GM12878 (cell line): ENCODE data around the gene CREB5. TPM values are rescaled to one million over a fixed set of nuclear protein-coding genes. Genes with fewer than 3 reads are reported as not detected.

Experiments used
- ATAC-seq: fragments of 200-7000 bp; cut with Tn5 transposase; 3 replicates; pipeline ENCODE4 v1.9.1; 2020; ENCODE audit warnings: mild to moderate bottlenecking, moderate library complexity
- BruUV-seq: library from RNA; stranded (reverse); fragments of 400-500 nt; replicated peaks from 2 replicates; lab custom pipeline; 2021; lab: Mats Ljungman, UMichigan
- CTCF ChIA-PET: fragments of 300-600 bp; sonication (Branson Sonifier 250); formaldehyde crosslinking; extraction: SDS; loops from one replicate; lab custom pipeline; 2021; ENCODE audit warnings: inconsistent platforms; lab: Yijun Ruan, JAX
- POLR2A ChIA-PET: fragments of 350-600 bp; formaldehyde crosslinking; extraction: SDS; loops from one replicate; lab custom pipeline; 2021; ENCODE audit warnings: inconsistent platforms; lab: Charles Lee
- RAD21 ChIA-PET: fragments of 300-600 bp; sonication (Branson Sonifier 250); formaldehyde crosslinking; loops from one replicate; lab custom pipeline; 2023; ENCODE audit warnings: antibody characterized with exemption; ENCODE audit not compliant: unreplicated experiment; lab: Charles Lee
- SMC1A ChIA-PET: fragments of 300-600 bp; sonication (Branson Sonifier 250); formaldehyde crosslinking; loops from one replicate; lab custom pipeline; 2023; ENCODE audit not compliant: unreplicated experiment, uncharacterized antibody; lab: Charles Lee
- DNase-seq: peaks from one replicate; pipeline ENCODE4 v3.0.0-alpha.2; 2011; ENCODE audit warnings: low read depth, low spot score
- FAIRE-seq: peaks from 3 replicates; lab custom pipeline; 2011; peaks lifted over from hg19 to GRCh38; lab: Jason Lieb, UNC
- H2AFZ ChIP-seq: 2 replicates; pipeline ENCODE4 v1.6.0; 2011; ENCODE audit warnings: low read depth, low read length, control low read depth; ENCODE audit not compliant: control insufficient read depth
- H3K27ac ChIP-seq: 2 replicates; pipeline ENCODE4 v1.5.1; 2011; ENCODE audit warnings: control low read depth; ENCODE audit not compliant: control insufficient read depth, insufficient read depth
- H3K27me3 ChIP-seq, 2 experiments: replicated peaks in 1 of 2; 2 replicates each; pipeline versions ENCODE4 v1.6.0 to v1.6.1; 2011; ENCODE audit warnings: low read length in 1 of 2; ENCODE audit not compliant: control insufficient read depth in 2 of 2, insufficient read depth in 2 of 2
- H3K36me3 ChIP-seq, 2 experiments: 2 replicates each; pipeline ENCODE4 v1.5.1; 2011; ENCODE audit warnings: low read length in 1 of 2; ENCODE audit not compliant: control insufficient read depth in 2 of 2, insufficient read depth in 2 of 2
- H3K4me1 ChIP-seq: 2 replicates; pipeline ENCODE4 v1.6.1; 2011; ENCODE audit warnings: mild to moderate bottlenecking, low read length, moderate library complexity, mixed read lengths; ENCODE audit not compliant: control insufficient read depth, insufficient read depth
- H3K4me2 ChIP-seq: 2 replicates; pipeline ENCODE4 v1.6.0; 2011; ENCODE audit warnings: control low read depth; ENCODE audit not compliant: control insufficient read depth, insufficient read depth
- H3K4me3 ChIP-seq: fragments of 200-600 bp; sonication (generic); 2 replicates; pipeline ENCODE4 v1.5.1; 2016
- H3K79me2 ChIP-seq: 2 replicates; pipeline ENCODE4 v1.6.0; 2011; ENCODE audit warnings: low read length; ENCODE audit not compliant: control insufficient read depth, insufficient read depth
- H3K9ac ChIP-seq: 2 replicates; pipeline ENCODE4 v1.8.0; 2011; ENCODE audit warnings: low read length, control low read depth, mixed read lengths; ENCODE audit not compliant: control insufficient read depth, insufficient read depth
- H3K9me3 ChIP-seq: replicated peaks from 3 replicates; pipeline ENCODE4 v1.5.1; 2011; ENCODE audit warnings: mild to moderate bottlenecking, low read length; ENCODE audit not compliant: control insufficient read depth, insufficient read depth
- H4K20me1 ChIP-seq: 2 replicates; pipeline ENCODE4 v1.6.0; 2011; ENCODE audit not compliant: control insufficient read depth, insufficient read depth
- BCL3 ChIP-seq: IDR thresholded peaks from 2 replicates; pipeline ENCODE4 v1.6.1; 2011; ENCODE audit warnings: borderline replicate concordance, low read depth, mild to moderate bottlenecking, moderate library complexity, low read length; ENCODE audit not compliant: insufficient read depth, poor library complexity, severe bottlenecking
- E2F8 ChIP-seq: fragments of 450-650 bp; IDR thresholded peaks from 2 replicates; pipeline ENCODE4 v1.6.1; 2018; ENCODE audit warnings: mild to moderate bottlenecking, low read depth, moderate library complexity; ENCODE audit not compliant: partially characterized antibody
- EED ChIP-seq: sonication (generic); IDR thresholded peaks from 2 replicates; pipeline ENCODE4 v1.6.1; 2016; ENCODE audit warnings: antibody characterized with exemption, low read depth
- ELK1 ChIP-seq: IDR thresholded peaks from 2 replicates; pipeline ENCODE4 v1.6.1; 2012; ENCODE audit warnings: low read depth, low read length, improper control_type of control experiment
- EP300 ChIP-seq, 2 experiments: fragments of 150-350 bp in 1 of 2; IDR thresholded peaks; 2 replicates each; pipeline ENCODE4 v1.6.1; 2011 to 2012; ENCODE audit warnings: low read depth in 2 of 2, low read length in 2 of 2, borderline replicate concordance in 1 of 2, improper control_type of control experiment in 1 of 2, inconsistent platforms in 1 of 2; ENCODE audit not compliant: control insufficient read depth in 1 of 2
- ESRRA ChIP-seq: IDR thresholded peaks from 2 replicates; pipeline ENCODE4 v1.6.1; 2012; ENCODE audit warnings: mild to moderate bottlenecking, low read length, improper control_type of control experiment
- JUNB ChIP-seq: IDR thresholded peaks from 2 replicates; pipeline ENCODE4 v1.6.1; 2016; ENCODE audit warnings: antibody characterized with exemption, mild to moderate bottlenecking
- MTA2 ChIP-seq: fragments of 450-650 bp; IDR thresholded peaks from 2 replicates; pipeline ENCODE4 v1.6.1; 2016; ENCODE audit warnings: low read depth, mild to moderate bottlenecking, moderate library complexity
- NBN ChIP-seq: fragments of 450-650 bp; IDR thresholded peaks from 2 replicates; pipeline ENCODE4 v1.6.1; 2016
- NFIC ChIP-seq: IDR thresholded peaks from 2 replicates; pipeline ENCODE4 v1.6.1; 2012; ENCODE audit warnings: low read depth, mild to moderate bottlenecking, inconsistent platforms, low read length, moderate library complexity
- NFYB ChIP-seq: IDR thresholded peaks from 2 replicates; pipeline ENCODE4 v1.6.1; 2011; ENCODE audit warnings: low read depth, mild to moderate bottlenecking, low read length, improper control_type of control experiment, moderate library complexity; ENCODE audit not compliant: insufficient read depth
- RELA ChIP-seq: fragments of 450-650 bp; IDR thresholded peaks from 2 replicates; pipeline ENCODE4 v1.8.0; 2014; ENCODE audit warnings: borderline replicate concordance; ENCODE audit not compliant: partially characterized antibody
- TCF7 ChIP-seq: IDR thresholded peaks from 2 replicates; pipeline ENCODE4 v1.6.1; 2014; ENCODE audit warnings: antibody characterized with exemption, borderline replicate concordance
- ZBTB40 ChIP-seq: fragments of 450-650 bp; IDR thresholded peaks from 2 replicates; pipeline ENCODE4 v1.6.1; 2016; ENCODE audit warnings: mild to moderate bottlenecking, moderate library complexity, borderline replicate concordance
- WGBS: methylation state at CpG from one replicate; pipeline ENCODE4 v1.1.6; 2016; ENCODE audit warnings: low lambda C conversion rate; ENCODE audit not compliant: insufficient replicate concordance, insufficient coverage; ENCODE audit errors: missing lambda C conversion rate; 5-methylcytosine and 5-hydroxymethylcytosine counted together
- in situ Hi-C: fragments of 300-500 bp; cut with MboI; formaldehyde crosslinking; loops from 9 replicates; pipeline ENCODE4 v1.14.3; 2018; ENCODE audit warnings: mixed read lengths
- intact Hi-C: fragments of 100-400 bp; cut with micrococcal nuclease; formaldehyde crosslinking; loops from one replicate; pipeline ENCODE4 v1.14.2; 2022; ENCODE audit not compliant: unreplicated experiment
- polyA plus RNA-seq, 11 experiments: library from polyadenylated mRNA; depleted of rRNA in 4 of 11; unstranded in 6 of 11; stranded (reverse) in 5 of 11; fragments of >200 nt; fragmentation: Nextera tagmentation in 4 of 11; fragmentation: Illumina TruSeq in 1 of 11; extraction: Ambion mirVana in 4 of 11; extraction: Trizol in 1 of 11; gene quantifications; 1 replicate in 1 of 11; 2 replicates in 10 of 11; pipeline versions ENCODE4 v1.2.1 to v1.2.3, GENCODE V29; 2011 to 2016; ENCODE audit warnings: inconsistent platforms in 2 of 11, missing spikeins in 2 of 11, low read depth in 1 of 11
- total RNA-seq, 4 experiments: library from RNA; depleted of rRNA in 3 of 4; stranded (reverse); fragments of >200 nt in 3 of 4; fragmentation: Illumina TruSeq in 1 of 4; extraction: Trizol in 1 of 4; gene quantifications; 2 replicates each; pipeline versions ENCODE4 v1.2.1 to v1.2.3, GENCODE V29; 2013 to 2021

The CREB5 gene
- total and polyA plus RNA-seq, 10 of the 15 experiments (the other 5 are each of a cell fraction or from before 2014, with no cell fraction given) = 12.9 to 74.1 (median 53.0) TPM

GRCh38 chr7:28505867-28506266 is 93.5 kb downstream of the CREB5 start:
- Histone ChIP-seq H3K79me2 (no peaks in the 10 kb centered on the region), H3K4me3 (no peak overlapping the region), H4K20me1 (no peaks in the 10 kb centered on the region), H2AFZ (no peak overlapping the region), H3K27ac (no peak overlapping the region), H3K27me3 (no peaks in the 10 kb centered on the region; a peak in 1 of 4 replicates), H3K36me3 (no peaks in the 10 kb centered on the region), H3K9me3 (no peaks in the 10 kb centered on the region; the same call in 2 of the 3 replicates), H3K4me1 (peaks cover 17% of the 10 kb centered on the region), H3K9ac (no peak overlapping the region), H3K4me2 (no peak overlapping the region)
- no TSS peak for BruUV-seq
- DNase-seq (no peak), FAIRE-seq (no peak), ATAC-seq (no peak)
- ChIA-PET RAD21 (interaction anchor here (0.9 to 9.3 kb wide), 5 partner anchors 26 to 115 kb away, joined by 3 to 85 read pairs (median 9); no protein-coding TSS in a partner anchor), POLR2A (interaction anchor here (0.6 to 3.5 kb wide), 2 partner anchors 26 to 71 kb away, joined by 7 to 18 read pairs; no protein-coding TSS in a partner anchor), CTCF (interaction anchor here (1.0 to 2.8 kb wide), 6 partner anchors 11 to 121 kb away, joined by 3 to 9 read pairs (median 3); partner anchors contain the start of gene CREB5), SMC1A (interaction anchor here (0.7 to 14.5 kb wide), 8 partner anchors 9 to 194 kb away, joined by 3 to 153 read pairs (median 4); no protein-coding TSS in a partner anchor)
- intact Hi-C loops = no loop called here
- in situ Hi-C loops = no loop called here
- WGBS = 82% methylated on average over 3 of the region's 3 CpGs
- no peak for TF ChIP-seq NFIC
- TF ChIP-seq EED = no peak
- TF ChIP-seq NBN = no peak
- no peak for TF ChIP-seq RELA
- no peak for TF ChIP-seq NFYB
- TF ChIP-seq E2F8 = no peak
- no peak for TF ChIP-seq BCL3
- TF ChIP-seq JUNB = no peak
- no peak for TF ChIP-seq TCF7
- TF ChIP-seq ZBTB40 = no peak
- no peak for TF ChIP-seq ESRRA
- TF ChIP-seq MTA2 = no peak
- no peak for TF ChIP-seq EP300 (IDR thresholded peaks at IDR 0.05; ENCODE audit: borderline replicate concordance in 1 of 2, control insufficient read depth in 1 of 2, low read depth in 2 of 2, low read length in 2 of 2)
- TF ChIP-seq ELK1 = no peak
